ENCODE results near the gene INTS7.

Gene INTS7

DNA sequence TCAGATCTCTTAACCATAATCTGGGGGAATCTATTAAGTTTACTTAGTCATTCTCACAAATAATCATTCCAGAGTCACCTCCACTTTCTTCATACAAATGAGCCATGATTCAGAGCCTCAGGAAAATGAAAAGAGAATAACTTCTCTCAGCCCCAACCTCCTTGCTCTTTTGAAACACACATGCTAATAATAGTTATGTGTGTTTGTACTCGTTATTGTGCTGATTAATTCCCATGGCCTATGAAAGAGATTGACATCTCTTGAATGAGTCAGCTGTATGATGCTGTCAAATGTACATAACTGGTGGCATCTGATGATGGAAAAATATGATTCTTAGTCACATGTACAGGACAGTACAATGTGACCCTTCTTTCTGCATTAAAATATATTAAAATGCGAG is 41.7 kb upstream of the INTS7 start:
- TF ChIP-seq, protein P1, sequence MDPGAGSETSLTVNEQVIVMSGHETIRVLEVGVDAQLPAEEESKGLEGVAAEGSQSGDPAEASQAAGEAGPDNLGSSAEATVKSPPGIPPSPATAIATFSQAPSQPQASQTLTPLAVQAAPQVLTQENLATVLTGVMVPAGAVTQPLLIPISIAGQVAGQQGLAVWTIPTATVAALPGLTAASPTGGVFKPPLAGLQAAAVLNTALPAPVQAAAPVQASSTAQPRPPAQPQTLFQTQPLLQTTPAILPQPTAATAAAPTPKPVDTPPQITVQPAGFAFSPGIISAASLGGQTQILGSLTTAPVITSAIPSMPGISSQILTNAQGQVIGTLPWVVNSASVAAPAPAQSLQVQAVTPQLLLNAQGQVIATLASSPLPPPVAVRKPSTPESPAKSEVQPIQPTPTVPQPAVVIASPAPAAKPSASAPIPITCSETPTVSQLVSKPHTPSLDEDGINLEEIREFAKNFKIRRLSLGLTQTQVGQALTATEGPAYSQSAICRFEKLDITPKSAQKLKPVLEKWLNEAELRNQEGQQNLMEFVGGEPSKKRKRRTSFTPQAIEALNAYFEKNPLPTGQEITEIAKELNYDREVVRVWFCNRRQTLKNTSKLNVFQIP (CRISPR knock-in tag; IDR thresholded peaks at IDR 0.05; ENCODE audit: borderline replicate concordance, low read depth): no peak
- no peak for TF ChIP-seq TCF4 (CRISPR knock-in tag; IDR thresholded peaks at IDR 0.05; ENCODE audit: borderline replicate concordance)
- no peak for TF ChIP-seq SNAI2 (CRISPR knock-in tag; IDR thresholded peaks at IDR 0.05)
- TF ChIP-seq, protein P2, sequence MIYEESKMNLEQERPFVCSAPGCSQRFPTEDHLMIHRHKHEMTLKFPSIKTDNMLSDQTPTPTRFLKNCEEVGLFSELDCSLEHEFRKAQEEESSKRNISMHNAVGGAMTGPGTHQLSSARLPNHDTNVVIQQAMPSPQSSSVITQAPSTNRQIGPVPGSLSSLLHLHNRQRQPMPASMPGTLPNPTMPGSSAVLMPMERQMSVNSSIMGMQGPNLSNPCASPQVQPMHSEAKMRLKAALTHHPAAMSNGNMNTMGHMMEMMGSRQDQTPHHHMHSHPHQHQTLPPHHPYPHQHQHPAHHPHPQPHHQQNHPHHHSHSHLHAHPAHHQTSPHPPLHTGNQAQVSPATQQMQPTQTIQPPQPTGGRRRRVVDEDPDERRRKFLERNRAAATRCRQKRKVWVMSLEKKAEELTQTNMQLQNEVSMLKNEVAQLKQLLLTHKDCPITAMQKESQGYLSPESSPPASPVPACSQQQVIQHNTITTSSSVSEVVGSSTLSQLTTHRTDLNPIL (CRISPR knock-in tag; IDR thresholded peaks at IDR 0.05; ENCODE audit: low read depth): no peak
- TF ChIP-seq, protein P3, sequence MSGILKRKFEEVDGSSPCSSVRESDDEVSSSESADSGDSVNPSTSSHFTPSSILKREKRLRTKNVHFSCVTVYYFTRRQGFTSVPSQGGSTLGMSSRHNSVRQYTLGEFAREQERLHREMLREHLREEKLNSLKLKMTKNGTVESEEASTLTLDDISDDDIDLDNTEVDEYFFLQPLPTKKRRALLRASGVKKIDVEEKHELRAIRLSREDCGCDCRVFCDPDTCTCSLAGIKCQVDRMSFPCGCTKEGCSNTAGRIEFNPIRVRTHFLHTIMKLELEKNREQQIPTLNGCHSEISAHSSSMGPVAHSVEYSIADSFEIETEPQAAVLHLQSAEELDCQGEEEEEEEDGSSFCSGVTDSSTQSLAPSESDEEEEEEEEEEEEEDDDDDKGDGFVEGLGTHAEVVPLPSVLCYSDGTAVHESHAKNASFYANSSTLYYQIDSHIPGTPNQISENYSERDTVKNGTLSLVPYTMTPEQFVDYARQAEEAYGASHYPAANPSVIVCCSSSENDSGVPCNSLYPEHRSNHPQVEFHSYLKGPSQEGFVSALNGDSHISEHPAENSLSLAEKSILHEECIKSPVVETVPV (CRISPR knock-in tag; IDR thresholded peaks at IDR 0.05): no peak
- no peak for TF ChIP-seq ARNTL (CRISPR knock-in tag; IDR thresholded peaks at IDR 0.05; ENCODE audit: borderline replicate concordance, low read depth)
- TF ChIP-seq TOX (CRISPR knock-in tag; IDR thresholded peaks at IDR 0.05; ENCODE audit: borderline replicate concordance): no peak
- TF ChIP-seq ISL1 (CRISPR knock-in tag; IDR thresholded peaks at IDR 0.05): no peak
- no peak for ATAC-seq

DNA sequence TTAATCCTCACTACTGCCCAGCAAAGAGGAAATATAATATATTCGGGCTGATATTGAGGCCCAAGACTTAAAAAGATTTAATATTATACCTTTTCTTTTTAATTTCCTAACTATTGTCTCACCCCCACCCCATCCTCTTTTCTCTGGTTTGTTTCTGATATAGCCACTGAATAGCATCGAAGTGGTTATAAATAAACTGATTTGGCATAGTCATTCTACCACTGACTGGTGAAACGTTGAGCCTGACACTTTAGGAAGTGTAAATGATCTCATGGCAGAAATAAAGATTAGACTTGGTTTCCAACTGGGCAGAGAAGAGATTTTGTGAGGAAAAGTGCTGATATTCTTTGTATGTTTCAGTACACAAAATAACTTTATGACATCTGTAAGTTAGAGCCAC is 39.5 kb upstream of the INTS7 start:
- no peak for ATAC-seq
- TF ChIP-seq ARNTL (CRISPR knock-in tag; IDR thresholded peaks at IDR 0.05; ENCODE audit: borderline replicate concordance, low read depth) (no peak), PPARA (CRISPR knock-in tag; IDR thresholded peaks at IDR 0.05; ENCODE audit: borderline replicate concordance) (no peak), RARB (CRISPR knock-in tag; IDR thresholded peaks at IDR 0.05) (no peak), ZFP30 (CRISPR knock-in tag; IDR thresholded peaks at IDR 0.05) (no peak), TOX (CRISPR knock-in tag; IDR thresholded peaks at IDR 0.05; ENCODE audit: borderline replicate concordance) (no peak), ZFP3 (CRISPR knock-in tag; IDR thresholded peaks at IDR 0.05) (no peak), SNAI2 (CRISPR knock-in tag; IDR thresholded peaks at IDR 0.05) (no peak), ZNF565 (CRISPR knock-in tag; conservative IDR thresholded peaks at IDR 0.05; ENCODE audit: low read depth) (no peak), OSR1 (CRISPR knock-in tag; IDR thresholded peaks at IDR 0.05) (no peak), ZC3H10 (CRISPR knock-in tag; IDR thresholded peaks at IDR 0.05) (no peak), ZNF70 (CRISPR knock-in tag; IDR thresholded peaks at IDR 0.05) (no peak), ISL1 (CRISPR knock-in tag; IDR thresholded peaks at IDR 0.05) (no peak), TCF4 (CRISPR knock-in tag; IDR thresholded peaks at IDR 0.05; ENCODE audit: borderline replicate concordance) (no peak), ZNF8 (CRISPR knock-in tag; IDR thresholded peaks at IDR 0.05) (no peak), CSDC2 (CRISPR knock-in tag; IDR thresholded peaks at IDR 0.05) (no peak), BACH2 (CRISPR knock-in tag; IDR thresholded peaks at IDR 0.05; ENCODE audit: borderline replicate concordance) (no peak)
- TF ChIP-seq, protein P4, sequence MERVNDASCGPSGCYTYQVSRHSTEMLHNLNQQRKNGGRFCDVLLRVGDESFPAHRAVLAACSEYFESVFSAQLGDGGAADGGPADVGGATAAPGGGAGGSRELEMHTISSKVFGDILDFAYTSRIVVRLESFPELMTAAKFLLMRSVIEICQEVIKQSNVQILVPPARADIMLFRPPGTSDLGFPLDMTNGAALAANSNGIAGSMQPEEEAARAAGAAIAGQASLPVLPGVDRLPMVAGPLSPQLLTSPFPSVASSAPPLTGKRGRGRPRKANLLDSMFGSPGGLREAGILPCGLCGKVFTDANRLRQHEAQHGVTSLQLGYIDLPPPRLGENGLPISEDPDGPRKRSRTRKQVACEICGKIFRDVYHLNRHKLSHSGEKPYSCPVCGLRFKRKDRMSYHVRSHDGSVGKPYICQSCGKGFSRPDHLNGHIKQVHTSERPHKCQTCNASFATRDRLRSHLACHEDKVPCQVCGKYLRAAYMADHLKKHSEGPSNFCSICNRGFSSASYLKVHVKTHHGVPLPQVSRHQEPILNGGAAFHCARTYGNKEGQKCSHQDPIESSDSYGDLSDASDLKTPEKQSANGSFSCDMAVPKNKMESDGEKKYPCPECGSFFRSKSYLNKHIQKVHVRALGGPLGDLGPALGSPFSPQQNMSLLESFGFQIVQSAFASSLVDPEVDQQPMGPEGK (CRISPR knock-in tag; IDR thresholded peaks at IDR 0.05; ENCODE audit: borderline replicate concordance): no peak
- TF ChIP-seq, protein P5, sequence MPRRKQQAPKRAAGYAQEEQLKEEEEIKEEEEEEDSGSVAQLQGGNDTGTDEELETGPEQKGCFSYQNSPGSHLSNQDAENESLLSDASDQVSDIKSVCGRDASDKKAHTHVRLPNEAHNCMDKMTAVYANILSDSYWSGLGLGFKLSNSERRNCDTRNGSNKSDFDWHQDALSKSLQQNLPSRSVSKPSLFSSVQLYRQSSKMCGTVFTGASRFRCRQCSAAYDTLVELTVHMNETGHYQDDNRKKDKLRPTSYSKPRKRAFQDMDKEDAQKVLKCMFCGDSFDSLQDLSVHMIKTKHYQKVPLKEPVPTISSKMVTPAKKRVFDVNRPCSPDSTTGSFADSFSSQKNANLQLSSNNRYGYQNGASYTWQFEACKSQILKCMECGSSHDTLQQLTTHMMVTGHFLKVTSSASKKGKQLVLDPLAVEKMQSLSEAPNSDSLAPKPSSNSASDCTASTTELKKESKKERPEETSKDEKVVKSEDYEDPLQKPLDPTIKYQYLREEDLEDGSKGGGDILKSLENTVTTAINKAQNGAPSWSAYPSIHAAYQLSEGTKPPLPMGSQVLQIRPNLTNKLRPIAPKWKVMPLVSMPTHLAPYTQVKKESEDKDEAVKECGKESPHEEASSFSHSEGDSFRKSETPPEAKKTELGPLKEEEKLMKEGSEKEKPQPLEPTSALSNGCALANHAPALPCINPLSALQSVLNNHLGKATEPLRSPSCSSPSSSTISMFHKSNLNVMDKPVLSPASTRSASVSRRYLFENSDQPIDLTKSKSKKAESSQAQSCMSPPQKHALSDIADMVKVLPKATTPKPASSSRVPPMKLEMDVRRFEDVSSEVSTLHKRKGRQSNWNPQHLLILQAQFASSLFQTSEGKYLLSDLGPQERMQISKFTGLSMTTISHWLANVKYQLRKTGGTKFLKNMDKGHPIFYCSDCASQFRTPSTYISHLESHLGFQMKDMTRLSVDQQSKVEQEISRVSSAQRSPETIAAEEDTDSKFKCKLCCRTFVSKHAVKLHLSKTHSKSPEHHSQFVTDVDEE (CRISPR knock-in tag; IDR thresholded peaks at IDR 0.05): no peak

DNA sequence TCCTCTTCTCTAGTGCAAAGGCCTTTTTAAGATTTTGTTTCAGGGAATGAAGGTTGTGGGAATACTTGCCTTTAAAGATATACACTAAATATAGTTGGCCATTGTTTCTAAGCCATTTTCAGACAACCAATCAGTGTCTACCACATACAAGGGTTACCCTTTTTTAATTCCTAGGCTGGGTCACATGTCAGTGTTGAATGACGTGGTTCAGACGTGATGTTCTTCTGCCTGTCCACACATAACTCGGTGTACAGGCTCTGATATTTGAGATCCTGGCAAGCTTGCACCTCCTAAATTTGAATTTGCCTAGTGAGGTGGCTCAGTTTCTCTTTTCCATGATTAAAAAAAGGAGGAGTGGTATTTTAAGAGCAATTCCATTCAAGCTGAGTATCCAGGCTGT is 39.0 kb upstream of the INTS7 start:
- ATAC-seq: no peak
- TF ChIP-seq ESRRG (CRISPR knock-in tag; IDR thresholded peaks at IDR 0.05): no peak
- no peak for TF ChIP-seq BACH2 (CRISPR knock-in tag; IDR thresholded peaks at IDR 0.05; ENCODE audit: borderline replicate concordance)
- TF ChIP-seq ZFP3 (CRISPR knock-in tag; IDR thresholded peaks at IDR 0.05): no peak
- no peak for TF ChIP-seq OSR1 (CRISPR knock-in tag; IDR thresholded peaks at IDR 0.05)

Data from SK-N-SH treated with all-trans-retinoic acid at 6 μM for 48 hours (cell line).